ENCODE measurements around the gene CNTNAP2. TPM values are rescaled to one million over a fixed set of nuclear protein-coding genes. Genes with fewer than 3 reads are reported as not detected.

The CNTNAP2 gene
- total and polyA plus RNA-seq, 9 of the 15 experiments (the other 6 are each of a cell fraction or from before 2014, with no cell fraction given) = 0.04 to 0.62 (median 0.09) TPM; not detected in 4

DNA sequence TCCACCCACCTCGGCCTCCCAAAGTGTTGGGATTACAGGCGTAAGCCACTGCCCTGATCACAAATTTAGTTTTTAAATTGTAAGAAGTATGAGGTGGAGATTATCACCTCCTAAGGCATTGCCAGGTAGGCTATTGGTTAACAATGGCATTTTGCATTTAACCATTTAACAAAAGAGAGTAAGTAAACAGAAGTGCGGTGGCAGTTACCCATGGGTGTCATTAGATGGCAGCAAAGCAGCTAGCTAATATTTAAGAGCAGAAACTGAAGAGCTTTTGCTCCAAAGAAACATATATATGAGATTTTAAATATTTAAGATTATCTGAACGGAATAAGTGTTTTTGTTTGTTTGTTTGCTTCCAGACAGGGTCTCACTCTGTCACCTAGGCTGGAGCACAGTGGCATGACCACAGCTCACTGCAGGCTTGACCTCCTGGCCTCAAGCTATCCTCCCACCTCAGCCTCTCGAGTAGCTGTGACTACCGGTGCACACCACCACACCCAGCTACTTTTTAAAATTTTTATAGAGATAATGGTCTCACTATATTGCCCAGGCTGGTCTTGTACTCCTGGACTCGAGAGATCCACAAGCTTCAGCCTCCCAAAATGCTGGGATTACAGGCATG, 2148.4 kb downstream of the CNTNAP2 start (continued):
- TF ChIP-seq SMC3 (conservative IDR thresholded peaks at IDR 0.05; ENCODE audit: insufficient read depth, low read depth, low read length) (peak; percentile 48), CREM (IDR thresholded peaks at IDR 0.05; ENCODE audit: low read depth) (no peak), ARID1B (IDR thresholded peaks at IDR 0.05) (no peak), FOXA3 (CRISPR knock-in tag; conservative IDR thresholded peaks at IDR 0.05 in 1 of 2, IDR thresholded peaks at IDR 0.05 in 1 of 2) (peak; percentile 34 to 56; a peak in 1 of 4 replicates), ZBTB49 (CRISPR knock-in tag; IDR thresholded peaks at IDR 0.05; ENCODE audit: borderline replicate concordance) (no peak), STAG1 (CRISPR knock-in tag; IDR thresholded peaks at IDR 0.05; ENCODE audit: borderline replicate concordance) (peak; percentile 37; the same call in 1 of the 2 replicates), E4F1 (CRISPR knock-in tag; IDR thresholded peaks at IDR 0.05; ENCODE audit: borderline replicate concordance) (no peak), RAD21 (CRISPR knock-in tag; conservative IDR thresholded peaks at IDR 0.05 in 1 of 2, IDR thresholded peaks at IDR 0.05 in 1 of 2) (peak; percentile 58 to 73), CEBPG (CRISPR knock-in tag; IDR thresholded peaks at IDR 0.05) (0 out of 2 replicates have a peak, but pooled peaks have one; percentile 23), CEBPG (tag; conservative IDR thresholded peaks at IDR 0.05 in 1 of 2, IDR thresholded peaks at IDR 0.05 in 1 of 2) (no peak)
- TF ChIP-seq, protein P1, sequence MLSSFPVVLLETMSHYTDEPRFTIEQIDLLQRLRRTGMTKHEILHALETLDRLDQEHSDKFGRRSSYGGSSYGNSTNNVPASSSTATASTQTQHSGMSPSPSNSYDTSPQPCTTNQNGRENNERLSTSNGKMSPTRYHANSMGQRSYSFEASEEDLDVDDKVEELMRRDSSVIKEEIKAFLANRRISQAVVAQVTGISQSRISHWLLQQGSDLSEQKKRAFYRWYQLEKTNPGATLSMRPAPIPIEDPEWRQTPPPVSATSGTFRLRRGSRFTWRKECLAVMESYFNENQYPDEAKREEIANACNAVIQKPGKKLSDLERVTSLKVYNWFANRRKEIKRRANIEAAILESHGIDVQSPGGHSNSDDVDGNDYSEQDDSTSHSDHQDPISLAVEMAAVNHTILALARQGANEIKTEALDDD (IDR thresholded peaks at IDR 0.05) = no peak
- TF ChIP-seq, protein P2, sequence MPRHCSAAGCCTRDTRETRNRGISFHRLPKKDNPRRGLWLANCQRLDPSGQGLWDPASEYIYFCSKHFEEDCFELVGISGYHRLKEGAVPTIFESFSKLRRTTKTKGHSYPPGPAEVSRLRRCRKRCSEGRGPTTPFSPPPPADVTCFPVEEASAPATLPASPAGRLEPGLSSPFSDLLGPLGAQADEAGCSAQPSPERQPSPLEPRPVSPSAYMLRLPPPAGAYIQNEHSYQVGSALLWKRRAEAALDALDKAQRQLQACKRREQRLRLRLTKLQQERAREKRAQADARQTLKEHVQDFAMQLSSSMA (CRISPR knock-in tag; IDR thresholded peaks at IDR 0.05) = no peak
- TF ChIP-seq, protein P3, sequence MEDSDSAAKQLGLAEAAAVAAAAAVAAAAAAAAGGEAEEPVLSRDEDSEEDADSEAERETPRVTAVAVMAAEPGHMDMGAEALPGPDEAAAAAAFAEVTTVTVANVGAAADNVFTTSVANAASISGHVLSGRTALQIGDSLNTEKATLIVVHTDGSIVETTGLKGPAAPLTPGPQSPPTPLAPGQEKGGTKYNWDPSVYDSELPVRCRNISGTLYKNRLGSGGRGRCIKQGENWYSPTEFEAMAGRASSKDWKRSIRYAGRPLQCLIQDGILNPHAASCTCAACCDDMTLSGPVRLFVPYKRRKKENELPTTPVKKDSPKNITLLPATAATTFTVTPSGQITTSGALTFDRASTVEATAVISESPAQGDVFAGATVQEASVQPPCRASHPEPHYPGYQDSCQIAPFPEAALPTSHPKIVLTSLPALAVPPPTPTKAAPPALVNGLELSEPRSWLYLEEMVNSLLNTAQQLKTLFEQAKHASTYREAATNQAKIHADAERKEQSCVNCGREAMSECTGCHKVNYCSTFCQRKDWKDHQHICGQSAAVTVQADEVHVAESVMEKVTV (CRISPR knock-in tag; IDR thresholded peaks at IDR 0.05) = 0 out of 2 replicates have a peak, but pooled peaks have one; percentile 6
